Stimulated activated CD4-positive, alpha-beta T cell treated with anti-CD3 and anti-CD28 coated beads, Interleukin-2, amount 100 ng/mL, for 4 hours (primary cell): ENCODE data around the gene NCLN.
"Not testable (repeated sequence)": the region's sequence is repeated elsewhere in the genome, so short reads cannot be mapped to it uniquely, and the experiment has no call there.

Experiments used
- DNase-seq: peaks from one replicate; pipeline ENCODE4 v3.0.0-alpha.2; 2020; ENCODE audit warnings: low read depth

Gene NCLN

GRCh38 chr19:3225169-3225485 is 39.4 kb downstream of the NCLN start:
- DNase-seq, result no peak

- DNase-seq, result no peak
Measured at GRCh38 chr19:3225677-3226093, 40.0 kb downstream of the NCLN start.

- no peak for DNase-seq
Measured at GRCh38 chr19:3227054-3227626, 41.4 kb downstream of the NCLN start.

GRCh38 chr19:3229346-3229743 is 43.6 kb downstream of the NCLN start:
- no peak for DNase-seq

- DNase-seq, result no peak
Measured at GRCh38 chr19:3229888-3230496, 44.3 kb downstream of the NCLN start.

GRCh38 chr19:3231288-3231687 is 45.6 kb downstream of the NCLN start:
- DNase-seq, result no peak

- DNase-seq, result no peak
Measured at GRCh38 chr19:3233116-3233515, 47.4 kb downstream of the NCLN start.

- DNase-seq, result no peak
Measured at GRCh38 chr19:3233831-3234230, 48.1 kb downstream of the NCLN start.

GRCh38 chr19:3234800-3235199 is 49.1 kb downstream of the NCLN start:
- DNase-seq, result no peak

GRCh38 chr19:3235604-3236003 is 49.9 kb downstream of the NCLN start:
- DNase-seq, result not testable (repeated sequence)

- no peak for DNase-seq
Measured at GRCh38 chr19:3236272-3236671, 50.5 kb downstream of the NCLN start.

GRCh38 chr19:3238066-3238561 is 52.4 kb downstream of the NCLN start:
- no peak for DNase-seq

GRCh38 chr19:3239367-3239766 is 53.6 kb downstream of the NCLN start:
- DNase-seq, result no peak

- no peak for DNase-seq
Measured at GRCh38 chr19:3243819-3244700, 58.3 kb downstream of the NCLN start.

GRCh38 chr19:3245050-3245449 is 59.3 kb downstream of the NCLN start:
- DNase-seq, result no peak

- DNase-seq, result no peak
Measured at GRCh38 chr19:3248728-3249326, 63.1 kb downstream of the NCLN start.

GRCh38 chr19:3249408-3249807 is 63.7 kb downstream of the NCLN start:
- no peak for DNase-seq

GRCh38 chr19:3250675-3251074 is 64.9 kb downstream of the NCLN start:
- no peak for DNase-seq

GRCh38 chr19:3251229-3251628 is 65.5 kb downstream of the NCLN start:
- no peak for DNase-seq

GRCh38 chr19:3252650-3253049 is 66.9 kb downstream of the NCLN start:
- DNase-seq, result no peak

- DNase-seq, result no peak
Measured at GRCh38 chr19:3253270-3253669, 67.5 kb downstream of the NCLN start.

GRCh38 chr19:3254520-3254919 is 68.8 kb downstream of the NCLN start:
- no peak for DNase-seq

- no peak for DNase-seq
Measured at GRCh38 chr19:3257071-3257470, 71.3 kb downstream of the NCLN start.
